Loucy (cell line): Measurements from ENCODE around the gene EBF3.

Experiments used
- H2AFZ ChIP-seq: fragments of 200-600 bp; sonication (generic); 2 replicates; pipeline ENCODE4 v1.6.0; 2016; ENCODE audit warnings: antibody characterized with exemption, mild to moderate bottlenecking, low read length, moderate library complexity
- H3F3A ChIP-seq: fragments of 200-600 bp; 2 replicates; pipeline ENCODE4 v1.6.0; 2016; ENCODE audit warnings: antibody characterized with exemption, low read depth, mild to moderate bottlenecking
- H3K27me3 ChIP-seq: fragments of 200-600 bp; sonication (generic); 2 replicates; pipeline ENCODE4 v1.6.1; 2014; ENCODE audit warnings: low read length, mild to moderate bottlenecking; ENCODE audit not compliant: insufficient read depth, poor library complexity, severe bottlenecking
- H3K36me3 ChIP-seq: fragments of 200-600 bp; sonication (generic); 2 replicates; pipeline ENCODE4 v1.6.1; 2016; ENCODE audit warnings: low read length; ENCODE audit not compliant: insufficient read depth
- H3K4me1 ChIP-seq: fragments of 200-600 bp; sonication (generic); 2 replicates; pipeline ENCODE4 v1.5.1; 2014; ENCODE audit warnings: low read length, mild to moderate bottlenecking; ENCODE audit not compliant: insufficient read depth, poor library complexity, severe bottlenecking
- H3K4me2 ChIP-seq: fragments of 200-600 bp; sonication (generic); 2 replicates; pipeline ENCODE4 v1.6.0; 2014; ENCODE audit warnings: antibody characterized with exemption, low read length, low read depth, mild to moderate bottlenecking; ENCODE audit not compliant: poor library complexity, severe bottlenecking
- H3K4me3 ChIP-seq: fragments of 200-600 bp; sonication (generic); 2 replicates; pipeline ENCODE4 v1.5.1; 2014; ENCODE audit warnings: low read length, mild to moderate bottlenecking, mixed read lengths; ENCODE audit not compliant: poor library complexity, severe bottlenecking
- H3K79me2 ChIP-seq: fragments of 200-600 bp; sonication (generic); 2 replicates; pipeline ENCODE4 v1.6.1; 2014; ENCODE audit warnings: low read length; ENCODE audit not compliant: insufficient read depth
- H3K9ac ChIP-seq: fragments of 200-600 bp; sonication (generic); 2 replicates; pipeline ENCODE4 v1.6.0; 2014; ENCODE audit warnings: mild to moderate bottlenecking, low read depth, low read length, moderate library complexity; ENCODE audit not compliant: poor library complexity, severe bottlenecking
- H3K9me2 ChIP-seq: fragments of 200-600 bp; sonication (generic); replicated peaks from 2 replicates; pipeline ENCODE4 v1.6.1; 2016; ENCODE audit warnings: low read depth, low read length, mixed read lengths
- H3K9me3 ChIP-seq: fragments of 200-600 bp; sonication (generic); 2 replicates; pipeline ENCODE4 v1.6.1; 2014; ENCODE audit warnings: mild to moderate bottlenecking, antibody characterized with exemption, low read length, low read depth; ENCODE audit not compliant: insufficient read depth
- H4K20me1 ChIP-seq: fragments of 200-600 bp; sonication (generic); 2 replicates; pipeline ENCODE4 v1.6.0; 2014; ENCODE audit warnings: antibody characterized with exemption, low read length, mild to moderate bottlenecking; ENCODE audit not compliant: insufficient read depth, poor library complexity, severe bottlenecking
- EZH2phosphoT487 ChIP-seq: fragments of 200-600 bp; IDR thresholded peaks from 2 replicates; pipeline ENCODE4 v1.6.1; 2018; ENCODE audit warnings: antibody characterized with exemption, mild to moderate bottlenecking, moderate library complexity, borderline replicate concordance
- TF ChIP-seq, protein P1 (sequence below): fragments of 200-600 bp; sonication (generic); conservative IDR thresholded peaks from 2 replicates; pipeline ENCODE4 v1.5.1; 2014; ENCODE audit warnings: mild to moderate bottlenecking, antibody characterized with exemption, low read length

The EBF3 gene

GRCh38 chr10:129865413-129865812 lies 98.7 kb downstream of the EBF3 start:
- Histone ChIP-seq H3K4me1 (no peaks in the 10 kb centered on the region), H4K20me1 (no peaks in the 10 kb centered on the region), H3K4me3 (no peak overlapping the region), H3K4me2 (no peak overlapping the region), H3K27me3 (no peaks in the 10 kb centered on the region), H3K79me2 (no peaks in the 10 kb centered on the region), H3K36me3 (no peaks in the 10 kb centered on the region), H3K9me3 (no peaks in the 10 kb centered on the region), H3K9ac (no peak overlapping the region), H3F3A (no peaks in the 10 kb centered on the region), H2AFZ (no peak overlapping the region), H3K9me2 (no peaks in the 10 kb centered on the region)
- no peak for TF ChIP-seq EZH2phosphoT487
- TF ChIP-seq, protein P1, sequence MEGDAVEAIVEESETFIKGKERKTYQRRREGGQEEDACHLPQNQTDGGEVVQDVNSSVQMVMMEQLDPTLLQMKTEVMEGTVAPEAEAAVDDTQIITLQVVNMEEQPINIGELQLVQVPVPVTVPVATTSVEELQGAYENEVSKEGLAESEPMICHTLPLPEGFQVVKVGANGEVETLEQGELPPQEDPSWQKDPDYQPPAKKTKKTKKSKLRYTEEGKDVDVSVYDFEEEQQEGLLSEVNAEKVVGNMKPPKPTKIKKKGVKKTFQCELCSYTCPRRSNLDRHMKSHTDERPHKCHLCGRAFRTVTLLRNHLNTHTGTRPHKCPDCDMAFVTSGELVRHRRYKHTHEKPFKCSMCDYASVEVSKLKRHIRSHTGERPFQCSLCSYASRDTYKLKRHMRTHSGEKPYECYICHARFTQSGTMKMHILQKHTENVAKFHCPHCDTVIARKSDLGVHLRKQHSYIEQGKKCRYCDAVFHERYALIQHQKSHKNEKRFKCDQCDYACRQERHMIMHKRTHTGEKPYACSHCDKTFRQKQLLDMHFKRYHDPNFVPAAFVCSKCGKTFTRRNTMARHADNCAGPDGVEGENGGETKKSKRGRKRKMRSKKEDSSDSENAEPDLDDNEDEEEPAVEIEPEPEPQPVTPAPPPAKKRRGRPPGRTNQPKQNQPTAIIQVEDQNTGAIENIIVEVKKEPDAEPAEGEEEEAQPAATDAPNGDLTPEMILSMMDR, result no peak

DNA sequence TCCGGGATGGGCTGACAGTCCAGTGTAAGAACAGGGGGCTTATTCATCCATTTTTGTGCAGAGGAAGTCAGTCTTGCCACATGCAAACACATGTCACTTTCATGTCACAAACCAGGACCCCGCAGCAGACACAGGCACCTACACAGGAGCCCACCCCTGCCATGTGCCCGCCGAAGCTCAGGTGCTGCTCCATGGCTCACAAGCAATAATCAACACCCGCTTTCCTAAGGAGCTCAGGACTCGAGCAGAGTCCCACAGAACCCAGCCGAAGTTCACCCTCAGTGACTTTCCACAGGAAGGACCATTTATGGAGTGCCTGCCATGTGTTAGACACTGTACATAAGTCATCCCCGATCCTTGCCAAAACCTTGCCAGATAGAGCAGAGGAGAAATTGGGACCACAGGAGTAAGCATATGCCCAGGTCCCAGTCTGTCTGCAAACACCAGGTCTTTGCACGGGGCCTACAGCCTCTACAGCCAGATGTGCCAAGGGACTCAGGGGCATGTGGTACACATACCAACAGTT lies 99.4 kb downstream of the EBF3 start:
- Histone ChIP-seq H3K27me3 (no peaks in the 10 kb centered on the region), H3K9ac (no peak overlapping the region), H4K20me1 (no peaks in the 10 kb centered on the region), H3K4me1 (no peaks in the 10 kb centered on the region), H3K9me3 (no peaks in the 10 kb centered on the region), H3K36me3 (no peaks in the 10 kb centered on the region), H3F3A (no peaks in the 10 kb centered on the region), H3K4me2 (no peak overlapping the region), H2AFZ (no peak overlapping the region), H3K4me3 (no peak overlapping the region), H3K79me2 (no peaks in the 10 kb centered on the region), H3K9me2 (no peaks in the 10 kb centered on the region)
- no peak for TF ChIP-seq EZH2phosphoT487
- TF ChIP-seq, protein P1, result no peak

GRCh38 chr10:129864082-129864481 lies 100.0 kb downstream of the EBF3 start:
- Histone ChIP-seq H3F3A (no peaks in the 10 kb centered on the region), H3K27me3 (no peaks in the 10 kb centered on the region), H3K4me3 (no peak overlapping the region), H3K79me2 (no peaks in the 10 kb centered on the region), H3K4me2 (no peak overlapping the region), H3K9ac (no peak overlapping the region), H3K9me3 (no peaks in the 10 kb centered on the region), H3K9me2 (no peaks in the 10 kb centered on the region), H3K4me1 (no peaks in the 10 kb centered on the region), H2AFZ (no peak overlapping the region), H4K20me1 (no peaks in the 10 kb centered on the region), H3K36me3 (no peaks in the 10 kb centered on the region)
- TF ChIP-seq, protein P1, result no peak
- TF ChIP-seq EZH2phosphoT487, result no peak
